Tibial nerve (tissue), 4 donors: ENCODE results near the gene ACP2. TPM values are rescaled to one million over a fixed set of nuclear protein-coding genes. Genes with fewer than 3 reads are reported as not detected.
"Not testable (repeated sequence)": the region's sequence is repeated elsewhere in the genome, so short reads cannot be mapped to it uniquely, and the experiment has no call there.

Experiments used
- DNase-seq, 2 donors: peaks; one replicate each; pipeline ENCODE4 v3.0.0-alpha.2; 2019; ENCODE audit warnings: low spot score in 2 of 2
- H3K27ac ChIP-seq, 4 donors: fragments of 200-600 bp; sonication (generic) in 3 of 4; one replicate each; pipeline ENCODE4 v1.5.1; 2017 to 2019; ENCODE audit warnings: mild to moderate bottlenecking in 1 of 4
- H3K27me3 ChIP-seq, 2 donors: fragments of 200-600 bp; sonication (generic) in 1 of 2; one replicate each; pipeline versions ENCODE4 v1.5.1 to v1.6.0; 2017 to 2019
- H3K36me3 ChIP-seq, 3 donors: fragments of 200-600 bp; sonication (generic); one replicate each; pipeline ENCODE4 v1.5.1; 2018 to 2019
- H3K4me1 ChIP-seq, 4 donors: fragments of 200-600 bp; sonication (generic) in 3 of 4; one replicate each; pipeline ENCODE4 v1.5.1; 2017 to 2019
- H3K4me3 ChIP-seq, 4 donors: fragments of 200-600 bp; sonication (generic) in 3 of 4; one replicate each; pipeline ENCODE4 v1.5.1; 2017 to 2019; ENCODE audit warnings: mild to moderate bottlenecking in 1 of 4, moderate library complexity in 1 of 4
- H3K9me3 ChIP-seq, 4 donors: fragments of 200-600 bp; sonication (generic) in 3 of 4; one replicate each; pipeline ENCODE4 v1.5.1; 2017 to 2019
- CTCF ChIP-seq, 5 experiments: fragments of 200-600 bp in 3 of 5; fragments of 450-650 bp in 2 of 5; sonication (generic) in 3 of 5; IDR thresholded peaks; one replicate each; pipeline ENCODE4 v1.5.1; 2016 to 2019; ENCODE audit warnings: antibody characterized with exemption in 5 of 5, mild to moderate bottlenecking in 3 of 5, moderate library complexity in 2 of 5
- EP300 ChIP-seq, 2 donors: sonication (generic); formaldehyde crosslinking; IDR thresholded peaks; one replicate each; pipeline ENCODE4 v1.6.1; 2017; ENCODE audit warnings: antibody characterized with exemption in 2 of 2, mild to moderate bottlenecking in 1 of 2
- POLR2A ChIP-seq, 2 donors: fragments of 450-650 bp; IDR thresholded peaks; one replicate each; pipeline ENCODE4 v1.6.1; 2017; ENCODE audit warnings: antibody characterized with exemption in 2 of 2, mild to moderate bottlenecking in 2 of 2, moderate library complexity in 2 of 2
- WGBS, 2 donors: methylation state at CpG; one replicate each; pipeline ENCODE4 v1.1.5; 2018; 5-methylcytosine and 5-hydroxymethylcytosine counted together
- total RNA-seq, 4 donors: library from RNA; depleted of rRNA; stranded (reverse); fragments of >200 nt; gene quantifications; one replicate each; pipeline ENCODE4 v1.1.0, GENCODE V29; 2016

The ACP2 gene
- total RNA-seq, 4 donors from 2014 or later, result 38.5 to 88.1 (median 58.8) TPM

- no peak overlapping the region for H3K4me3 ChIP-seq
- H3K27ac ChIP-seq, result no peak overlapping the region
- no peak for DNase-seq
- WGBS, 2 donors, result 81 to 82% methylated on average over 4 of the region's 4 CpGs
- no peaks in the 10 kb centered on the region for H3K9me3 ChIP-seq
- peaks cover 0 to 22% (median 4%) of the 10 kb centered on the region in 4 donors for H3K4me1 ChIP-seq
- no peaks in the 10 kb centered on the region for H3K27me3 ChIP-seq
- no peak for TF ChIP-seq POLR2A (IDR thresholded peaks at IDR 0.05)
- TF ChIP-seq CTCF (IDR thresholded peaks at IDR 0.05), result no peak
- TF ChIP-seq EP300 (IDR thresholded peaks at IDR 0.05), result no peak
- H3K36me3 ChIP-seq, result no peaks in the 10 kb centered on the region
Observed at GRCh38 chr11:47192111-47192510, 56.5 kb downstream of the ACP2 start.

GRCh38 chr11:47191137-47191536 is 57.5 kb downstream of the ACP2 start:
- 83% methylated on average over 10 of the region's 10 CpGs for WGBS, 2 donors
- H3K9me3 ChIP-seq, H3K36me3 ChIP-seq, H3K4me3 ChIP-seq, H3K27me3 ChIP-seq, H3K27ac ChIP-seq, DNase-seq: not testable (repeated sequence)
- peaks cover 0 to 29% (median 11%) of the 10 kb centered on the region in 4 donors for H3K4me1 ChIP-seq

Other genes with a start within 250 kb of the ACP2 start
- gene ARFGAP2, start 71.9 kb downstream of the ACP2 start, total RNA-seq, result 100 to 1,000 TPM; 164 to 209 (median 176) TPM
- 10 to 100 TPM; 44.8 to 69.0 (median 61.6) TPM for gene PACSIN3, start 62.4 kb downstream of the ACP2 start, total RNA-seq
- 10 to 100 TPM; 43.8 to 82.8 (median 52.4) TPM for gene DDB2, start 33.8 kb downstream of the ACP2 start, total RNA-seq
- 100 to 1,000 TPM in 3 of 4 donors, 10 to 100 TPM in 1; 92.7 to 218 (median 124) TPM for gene NR1H3, start 9.2 kb upstream of the ACP2 start, total RNA-seq
- gene MADD, start 21.3 kb upstream of the ACP2 start, total RNA-seq, result 10 to 100 TPM; 41.9 to 68.0 (median 52.2) TPM
- gene MYBPC3, start 103.9 kb upstream of the ACP2 start, total RNA-seq, result under 1 TPM in 2 of 4 donors, not detected in 2; 0.21 to 0.60 TPM
- gene SPI1, start 129.7 kb upstream of the ACP2 start, total RNA-seq, result 10 to 100 TPM; 18.8 to 73.5 (median 25.2) TPM
- gene SLC39A13, start 159.8 kb upstream of the ACP2 start, total RNA-seq, result 100 to 1,000 TPM in 3 of 4 donors, 10 to 100 TPM in 1; 91.6 to 142 (median 116) TPM
- gene PSMC3, start 177.6 kb upstream of the ACP2 start, total RNA-seq, result 100 to 1,000 TPM; 103 to 147 (median 128) TPM
- 1 to 10 TPM; 2.2 to 6.7 (median 2.7) TPM for gene RAPSN, start 200.3 kb upstream of the ACP2 start, total RNA-seq